ENCODE results near the gene MTCH1.
A peak's percentile ranks its signal among the peaks of the same experiment; 100 is the strongest.

Gene MTCH1

GRCh38 chr6:36930483-36930882 is 55.5 kb downstream of the MTCH1 start:
- DNase-seq: no peak
- H3K36me3 ChIP-seq: no peaks in the 10 kb centered on the region; the same call in 1 of the 2 replicates
- no peaks in the 10 kb centered on the region for H3K9me3 ChIP-seq
- TF ChIP-seq CTCF (IDR thresholded peaks at IDR 0.05; ENCODE audit: low read depth, low read length): no peak
- peaks cover 16% of the 10 kb centered on the region for H3K4me1 ChIP-seq
- no peak overlapping the region for H3K4me3 ChIP-seq (ENCODE audit: low read depth, low read length)
- H3K27me3 ChIP-seq: no peaks in the 10 kb centered on the region

GRCh38 chr6:36929607-36930006 is 56.4 kb downstream of the MTCH1 start:
- no peak for TF ChIP-seq CTCF (IDR thresholded peaks at IDR 0.05; ENCODE audit: low read depth, low read length)
- H3K36me3 ChIP-seq: no peaks in the 10 kb centered on the region; the same call in 1 of the 2 replicates
- no peaks in the 10 kb centered on the region for H3K9me3 ChIP-seq
- H3K27me3 ChIP-seq: no peaks in the 10 kb centered on the region
- H3K4me1 ChIP-seq: peaks cover 16% of the 10 kb centered on the region
- no peak for DNase-seq
- no peak overlapping the region for H3K4me3 ChIP-seq (ENCODE audit: low read depth, low read length)

GRCh38 chr6:36929152-36929551 is 56.8 kb downstream of the MTCH1 start:
- TF ChIP-seq CTCF (IDR thresholded peaks at IDR 0.05; ENCODE audit: low read depth, low read length): no peak
- peaks cover 16% of the 10 kb centered on the region for H3K4me1 ChIP-seq
- peak; percentile 28 for DNase-seq
- no peaks in the 10 kb centered on the region for H3K27me3 ChIP-seq
- H3K9me3 ChIP-seq: no peaks in the 10 kb centered on the region
- H3K36me3 ChIP-seq: no peaks in the 10 kb centered on the region; the same call in 1 of the 2 replicates
- H3K4me3 ChIP-seq (ENCODE audit: low read depth, low read length): no peak overlapping the region

- Histone ChIP-seq H3K36me3 (no peaks in the 10 kb centered on the region; the same call in 1 of the 2 replicates), H3K9me3 (no peaks in the 10 kb centered on the region), H3K4me3 (ENCODE audit: low read depth, low read length) (peak overlapping the region; percentile 43), H3K4me1 (peaks cover 16% of the 10 kb centered on the region), H3K27me3 (no peaks in the 10 kb centered on the region)
- peak; percentile 25 for DNase-seq
- TF ChIP-seq CTCF (IDR thresholded peaks at IDR 0.05; ENCODE audit: low read depth, low read length): no peak
Measured at GRCh38 chr6:36928547-36928918, 57.5 kb downstream of the MTCH1 start.

GRCh38 chr6:36927691-36928546 is 58.1 kb downstream of the MTCH1 start:
- Histone ChIP-seq H3K27me3 (no peaks in the 10 kb centered on the region), H3K4me1 (peaks cover 16% of the 10 kb centered on the region), H3K4me3 (ENCODE audit: low read depth, low read length) (peak overlapping the region; percentile 43), H3K9me3 (no peaks in the 10 kb centered on the region), H3K36me3 (no peaks in the 10 kb centered on the region; the same call in 1 of the 2 replicates)
- TF ChIP-seq CTCF (IDR thresholded peaks at IDR 0.05; ENCODE audit: low read depth, low read length): peak; percentile 12; the same call in 1 of the 2 replicates
- DNase-seq: peak; percentile 81

Data from BE2C (cell line).